Middle frontal gyrus (tissue), 1 donor: ENCODE measurements around the gene BTBD17.
A peak's percentile ranks its signal among the peaks of the same experiment; 100 is the strongest.

Experiments
- DNase-seq: peaks from one replicate; pipeline ENCODE4 v3.0.0-alpha.2; 2015; ENCODE audit warnings: low spot score; ENCODE audit errors: extremely low spot score

The BTBD17 gene

GRCh38 chr17:74359916-74360315, 1.8 kb downstream of the BTBD17 start:
- no peak for DNase-seq

GRCh38 chr17:74358697-74359096, 3.0 kb downstream of the BTBD17 start:
- DNase-seq, result no peak

GRCh38 chr17:74357466-74357809, 4.2 kb downstream of the BTBD17 start:
- DNase-seq, result no peak

GRCh38 chr17:74356646-74357465, 4.8 kb downstream of the BTBD17 start:
- no peak for DNase-seq

- DNase-seq, result no peak
These were observed 6.6 kb downstream of the BTBD17 start for GRCh38 chr17:74355065-74355464.

- DNase-seq, result no peak
These were observed 7.1 kb downstream of the BTBD17 start for GRCh38 chr17:74354561-74354960.

GRCh38 chr17:74354123-74354522, 7.5 kb downstream of the BTBD17 start:
- DNase-seq, result no peak

GRCh38 chr17:74353446-74354060, 8.1 kb downstream of the BTBD17 start:
- no peak for DNase-seq

GRCh38 chr17:74351552-74352210, 10.0 kb downstream of the BTBD17 start:
- DNase-seq, result no peak

GRCh38 chr17:74350486-74350885, 11.2 kb downstream of the BTBD17 start:
- DNase-seq, result no peak

- DNase-seq, result no peak
These were observed 12.5 kb downstream of the BTBD17 start for GRCh38 chr17:74349120-74349519.

- DNase-seq, result no peak
These were observed 14.0 kb downstream of the BTBD17 start for GRCh38 chr17:74347646-74348045.

GRCh38 chr17:74345433-74346241, 16.0 kb downstream of the BTBD17 start:
- DNase-seq, result no peak

GRCh38 chr17:74344658-74345057, 17.0 kb downstream of the BTBD17 start:
- DNase-seq, result no peak

GRCh38 chr17:74343526-74344284, 18.0 kb downstream of the BTBD17 start:
- DNase-seq, result no peak

- DNase-seq, result no peak
These were observed 18.5 kb downstream of the BTBD17 start for GRCh38 chr17:74343121-74343520.

- no peak for DNase-seq
These were observed 19.4 kb downstream of the BTBD17 start for GRCh38 chr17:74342224-74342623.

GRCh38 chr17:74340470-74341023, 21.1 kb downstream of the BTBD17 start:
- peak; percentile 34 for DNase-seq

- DNase-seq, result no peak
These were observed 22.0 kb downstream of the BTBD17 start for GRCh38 chr17:74339537-74340195.
